HEK293 (cell line): ENCODE results near the gene GNG12.

Source experiments
- CTCF ChIA-PET: fragments of 350-600 bp; formaldehyde crosslinking; extraction: SDS; loops from one replicate; lab custom pipeline; 2021; ENCODE audit warnings: antibody characterized with exemption; lab: Yijun Ruan, JAX
- POLR2A ChIA-PET: fragments of 300-600 bp; formaldehyde crosslinking; extraction: SDS; loops from one replicate; lab custom pipeline; 2020; ENCODE audit warnings: antibody characterized with exemption, inconsistent platforms; lab: Yijun Ruan, JAX
- H3K27ac ChIP-seq: fragments of 200-500 bp; sonication (Bioruptor generic); 2 replicates; pipeline ENCODE4 v1.5.1; 2014; ENCODE audit warnings: low read depth, low read length, control low read depth, inconsistent platforms; ENCODE audit errors: extremely low read depth
- H3K36me3 ChIP-seq, 2 experiments: fragments of 200-500 bp in 1 of 2; sonication (Bioruptor generic) in 1 of 2; 1 replicate in 1 of 2; 2 replicates in 1 of 2; pipeline ENCODE4 v1.5.1; 2014 to 2017; ENCODE audit warnings: inconsistent platforms in 2 of 2, low read length in 2 of 2; ENCODE audit not compliant: control insufficient read depth in 2 of 2, insufficient read depth in 1 of 2
- H3K4me1 ChIP-seq: fragments of 200-500 bp; sonication (Bioruptor generic); 2 replicates; pipeline ENCODE4 v1.5.1; 2014; ENCODE audit warnings: mild to moderate bottlenecking, low read length, inconsistent platforms; ENCODE audit not compliant: control insufficient read depth, insufficient read depth
- H3K4me3 ChIP-seq: 2 replicates; pipeline ENCODE4 v1.5.1; 2011; ENCODE audit warnings: low read depth, mild to moderate bottlenecking, control low read depth, low read length, moderate library complexity
- H3K9me3 ChIP-seq: fragments of 200-500 bp; sonication (Bioruptor generic); 2 replicates; pipeline ENCODE4 v1.5.1; 2014; ENCODE audit warnings: low read depth, low read length, inconsistent platforms; ENCODE audit not compliant: control insufficient read depth, insufficient read depth
- WT1 ChIP-seq: fragments of 450-650 bp; formaldehyde crosslinking; IDR thresholded peaks from 2 replicates; pipeline ENCODE4 v1.5.1; 2016; ENCODE audit warnings: missing biosample characterization, missing genetic modification characterization
- YY1 ChIP-seq: fragments of 450-650 bp; formaldehyde crosslinking; IDR thresholded peaks from 2 replicates; pipeline ENCODE4 v1.5.1; 2018; ENCODE audit warnings: missing biosample characterization, missing genetic modification characterization
- ZBTB17 ChIP-seq: fragments of 450-650 bp; formaldehyde crosslinking; IDR thresholded peaks from 2 replicates; pipeline ENCODE4 v1.5.1; 2016; ENCODE audit warnings: missing biosample characterization, missing genetic modification characterization
- ZEB2 ChIP-seq: fragments of 450-650 bp; formaldehyde crosslinking; IDR thresholded peaks from 2 replicates; pipeline ENCODE4 v1.5.1; 2016; ENCODE audit warnings: missing biosample characterization, missing genetic modification characterization
- ZFP3 ChIP-seq: fragments of 450-650 bp; formaldehyde crosslinking; IDR thresholded peaks from 2 replicates; pipeline ENCODE4 v1.5.1; 2016; ENCODE audit warnings: low read depth, missing biosample characterization, missing genetic modification characterization
- ZNF132 ChIP-seq: fragments of 450-650 bp; formaldehyde crosslinking; IDR thresholded peaks from 2 replicates; pipeline ENCODE4 v1.5.1; 2017; ENCODE audit warnings: missing biosample characterization, missing genetic modification characterization, borderline replicate concordance
- ZNF155 ChIP-seq: fragments of 450-650 bp; formaldehyde crosslinking; IDR thresholded peaks from 2 replicates; pipeline ENCODE4 v1.5.1; 2016; ENCODE audit warnings: missing biosample characterization, missing genetic modification characterization
- ZNF175 ChIP-seq: fragments of 450-650 bp; formaldehyde crosslinking; IDR thresholded peaks from 2 replicates; pipeline ENCODE4 v1.5.1; 2016; ENCODE audit warnings: missing biosample characterization, missing genetic modification characterization
- ZNF350 ChIP-seq: fragments of 450-650 bp; formaldehyde crosslinking; IDR thresholded peaks from 2 replicates; pipeline ENCODE4 v1.5.0; 2017; ENCODE audit warnings: missing biosample characterization, mild to moderate bottlenecking, missing genetic modification characterization
- ZNF558 ChIP-seq: fragments of 450-650 bp; formaldehyde crosslinking; IDR thresholded peaks from 2 replicates; pipeline ENCODE4 v1.5.1; 2016; ENCODE audit warnings: missing biosample characterization, missing genetic modification characterization
- ZNF791 ChIP-seq: fragments of 450-650 bp; formaldehyde crosslinking; IDR thresholded peaks from 2 replicates; pipeline ENCODE4 v1.5.1; 2016; ENCODE audit warnings: missing biosample characterization, missing genetic modification characterization
- TF ChIP-seq, protein P1 (sequence below): fragments of 450-650 bp; formaldehyde crosslinking; IDR thresholded peaks from 2 replicates; pipeline ENCODE4 v1.5.1; 2017; ENCODE audit warnings: missing biosample characterization, missing genetic modification characterization
- TF ChIP-seq, protein P2 (sequence below): fragments of 450-650 bp; formaldehyde crosslinking; IDR thresholded peaks from 2 replicates; pipeline ENCODE4 v1.5.1; 2016; ENCODE audit warnings: missing biosample characterization, missing genetic modification characterization
- TF ChIP-seq, protein P3 (sequence below): fragments of 450-650 bp; formaldehyde crosslinking; IDR thresholded peaks from 2 replicates; pipeline ENCODE4 v1.5.1; 2017; ENCODE audit warnings: missing biosample characterization, missing genetic modification characterization
- TF ChIP-seq, protein P4 (sequence below): fragments of 450-650 bp; formaldehyde crosslinking; IDR thresholded peaks from 2 replicates; pipeline ENCODE4; 2016; ENCODE audit warnings: missing biosample characterization, missing genetic modification characterization
- TF ChIP-seq, protein P5 (sequence below): fragments of 450-650 bp; formaldehyde crosslinking; IDR thresholded peaks from 2 replicates; pipeline ENCODE4 v1.5.1; 2016; ENCODE audit warnings: missing biosample characterization, missing genetic modification characterization

Gene GNG12

DNA sequence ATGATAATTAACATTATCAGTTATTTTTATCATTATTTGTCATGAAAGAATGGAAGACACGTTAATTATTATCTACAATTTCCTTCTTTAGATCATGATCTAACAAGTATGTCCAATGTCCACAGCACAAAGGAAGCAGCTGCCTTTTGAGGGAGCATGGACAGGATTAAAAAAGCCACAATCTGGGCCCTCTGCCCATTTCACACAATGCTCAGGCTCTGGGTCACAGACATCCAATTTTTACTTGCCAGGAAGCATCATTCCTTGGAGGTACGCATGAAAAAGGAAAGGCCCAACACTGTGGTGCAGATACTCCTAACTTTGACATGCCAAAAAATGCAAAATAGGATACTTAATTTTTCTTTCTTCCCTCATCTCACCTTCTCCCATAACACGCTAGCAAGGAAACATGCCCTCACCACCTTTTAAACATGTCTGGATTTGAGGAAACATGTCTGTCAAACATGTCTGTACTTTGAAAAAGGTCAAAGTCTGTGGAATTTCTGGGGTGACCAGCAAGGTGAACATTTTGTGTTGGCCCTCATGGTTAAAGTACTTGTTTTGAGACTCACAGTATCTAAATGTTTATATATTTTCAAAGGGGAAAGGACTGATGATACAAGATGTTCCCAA, 108.2 kb downstream of the GNG12 start (continued):
- TF ChIP-seq YY1 (tag by site-specific recombination) (no peak), ZNF175 (tag by site-specific recombination) (no peak), ZFP3 (tag by site-specific recombination) (no peak), ZNF350 (tag by site-specific recombination) (no peak), ZNF558 (0 out of 2 replicates have a peak, but pooled peaks have one; percentile 43)

DNA sequence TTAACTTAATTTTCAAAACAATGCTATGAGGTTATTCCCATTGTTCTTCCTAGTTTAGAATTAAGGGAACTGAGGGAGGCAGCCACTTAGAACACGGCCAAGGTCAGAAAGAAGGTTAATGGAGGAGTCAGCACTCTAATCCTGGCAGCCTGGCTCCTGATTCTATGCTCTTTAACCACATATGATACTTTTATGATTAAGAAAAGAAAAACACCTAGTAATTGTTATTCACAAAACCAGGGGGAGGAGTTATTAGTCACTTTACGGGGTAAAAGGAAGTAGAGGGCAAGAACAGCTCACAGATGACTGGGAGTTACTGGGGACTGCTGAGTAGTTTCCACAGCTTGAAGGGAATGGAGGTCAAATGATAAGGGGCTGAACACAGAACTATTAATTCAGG, 109.6 kb downstream of the GNG12 start:
- TF ChIP-seq ZNF155 (tag by site-specific recombination) (no peak), ZNF791 (tag by site-specific recombination) (no peak), ZNF132 (tag by site-specific recombination) (no peak), ZBTB17 (tag by site-specific recombination) (no peak)
- TF ChIP-seq, protein P1, sequence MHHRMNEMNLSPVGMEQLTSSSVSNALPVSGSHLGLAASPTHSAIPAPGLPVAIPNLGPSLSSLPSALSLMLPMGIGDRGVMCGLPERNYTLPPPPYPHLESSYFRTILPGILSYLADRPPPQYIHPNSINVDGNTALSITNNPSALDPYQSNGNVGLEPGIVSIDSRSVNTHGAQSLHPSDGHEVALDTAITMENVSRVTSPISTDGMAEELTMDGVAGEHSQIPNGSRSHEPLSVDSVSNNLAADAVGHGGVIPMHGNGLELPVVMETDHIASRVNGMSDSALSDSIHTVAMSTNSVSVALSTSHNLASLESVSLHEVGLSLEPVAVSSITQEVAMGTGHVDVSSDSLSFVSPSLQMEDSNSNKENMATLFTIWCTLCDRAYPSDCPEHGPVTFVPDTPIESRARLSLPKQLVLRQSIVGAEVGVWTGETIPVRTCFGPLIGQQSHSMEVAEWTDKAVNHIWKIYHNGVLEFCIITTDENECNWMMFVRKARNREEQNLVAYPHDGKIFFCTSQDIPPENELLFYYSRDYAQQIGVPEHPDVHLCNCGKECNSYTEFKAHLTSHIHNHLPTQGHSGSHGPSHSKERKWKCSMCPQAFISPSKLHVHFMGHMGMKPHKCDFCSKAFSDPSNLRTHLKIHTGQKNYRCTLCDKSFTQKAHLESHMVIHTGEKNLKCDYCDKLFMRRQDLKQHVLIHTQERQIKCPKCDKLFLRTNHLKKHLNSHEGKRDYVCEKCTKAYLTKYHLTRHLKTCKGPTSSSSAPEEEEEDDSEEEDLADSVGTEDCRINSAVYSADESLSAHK = no peak
- TF ChIP-seq, protein P2, sequence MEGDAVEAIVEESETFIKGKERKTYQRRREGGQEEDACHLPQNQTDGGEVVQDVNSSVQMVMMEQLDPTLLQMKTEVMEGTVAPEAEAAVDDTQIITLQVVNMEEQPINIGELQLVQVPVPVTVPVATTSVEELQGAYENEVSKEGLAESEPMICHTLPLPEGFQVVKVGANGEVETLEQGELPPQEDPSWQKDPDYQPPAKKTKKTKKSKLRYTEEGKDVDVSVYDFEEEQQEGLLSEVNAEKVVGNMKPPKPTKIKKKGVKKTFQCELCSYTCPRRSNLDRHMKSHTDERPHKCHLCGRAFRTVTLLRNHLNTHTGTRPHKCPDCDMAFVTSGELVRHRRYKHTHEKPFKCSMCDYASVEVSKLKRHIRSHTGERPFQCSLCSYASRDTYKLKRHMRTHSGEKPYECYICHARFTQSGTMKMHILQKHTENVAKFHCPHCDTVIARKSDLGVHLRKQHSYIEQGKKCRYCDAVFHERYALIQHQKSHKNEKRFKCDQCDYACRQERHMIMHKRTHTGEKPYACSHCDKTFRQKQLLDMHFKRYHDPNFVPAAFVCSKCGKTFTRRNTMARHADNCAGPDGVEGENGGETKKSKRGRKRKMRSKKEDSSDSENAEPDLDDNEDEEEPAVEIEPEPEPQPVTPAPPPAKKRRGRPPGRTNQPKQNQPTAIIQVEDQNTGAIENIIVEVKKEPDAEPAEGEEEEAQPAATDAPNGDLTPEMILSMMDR (tag by site-specific recombination) = no peak
- TF ChIP-seq, protein P3, sequence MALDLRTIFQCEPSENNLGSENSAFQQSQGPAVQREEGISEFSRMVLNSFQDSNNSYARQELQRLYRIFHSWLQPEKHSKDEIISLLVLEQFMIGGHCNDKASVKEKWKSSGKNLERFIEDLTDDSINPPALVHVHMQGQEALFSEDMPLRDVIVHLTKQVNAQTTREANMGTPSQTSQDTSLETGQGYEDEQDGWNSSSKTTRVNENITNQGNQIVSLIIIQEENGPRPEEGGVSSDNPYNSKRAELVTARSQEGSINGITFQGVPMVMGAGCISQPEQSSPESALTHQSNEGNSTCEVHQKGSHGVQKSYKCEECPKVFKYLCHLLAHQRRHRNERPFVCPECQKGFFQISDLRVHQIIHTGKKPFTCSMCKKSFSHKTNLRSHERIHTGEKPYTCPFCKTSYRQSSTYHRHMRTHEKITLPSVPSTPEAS = no peak
- TF ChIP-seq, protein P4, sequence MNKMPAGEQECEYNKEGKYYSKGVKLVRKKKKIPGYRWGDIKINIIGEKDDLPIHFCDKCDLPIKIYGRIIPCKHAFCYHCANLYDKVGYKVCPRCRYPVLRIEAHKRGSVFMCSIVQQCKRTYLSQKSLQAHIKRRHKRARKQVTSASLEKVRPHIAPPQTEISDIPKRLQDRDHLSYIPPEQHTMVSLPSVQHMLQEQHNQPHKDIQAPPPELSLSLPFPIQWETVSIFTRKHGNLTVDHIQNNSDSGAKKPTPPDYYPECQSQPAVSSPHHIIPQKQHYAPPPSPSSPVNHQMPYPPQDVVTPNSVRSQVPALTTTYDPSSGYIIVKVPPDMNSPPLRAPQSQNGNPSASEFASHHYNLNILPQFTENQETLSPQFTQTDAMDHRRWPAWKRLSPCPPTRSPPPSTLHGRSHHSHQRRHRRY (tag by site-specific recombination) = no peak
- CTCF ChIA-PET = interaction anchor here (1.0 kb wide), 2 partner anchors 22 to 37 kb away, joined by 3 read pairs; no protein-coding TSS in a partner anchor
- POLR2A ChIA-PET = no interaction called here
- no peaks in the 10 kb centered on the region for H3K9me3 ChIP-seq
- H3K27ac ChIP-seq = no peak overlapping the region
- no peaks in the 10 kb centered on the region for H3K36me3 ChIP-seq
- H3K4me3 ChIP-seq = no peak overlapping the region
- H3K4me1 ChIP-seq = peaks cover 11% of the 10 kb centered on the region

DNA sequence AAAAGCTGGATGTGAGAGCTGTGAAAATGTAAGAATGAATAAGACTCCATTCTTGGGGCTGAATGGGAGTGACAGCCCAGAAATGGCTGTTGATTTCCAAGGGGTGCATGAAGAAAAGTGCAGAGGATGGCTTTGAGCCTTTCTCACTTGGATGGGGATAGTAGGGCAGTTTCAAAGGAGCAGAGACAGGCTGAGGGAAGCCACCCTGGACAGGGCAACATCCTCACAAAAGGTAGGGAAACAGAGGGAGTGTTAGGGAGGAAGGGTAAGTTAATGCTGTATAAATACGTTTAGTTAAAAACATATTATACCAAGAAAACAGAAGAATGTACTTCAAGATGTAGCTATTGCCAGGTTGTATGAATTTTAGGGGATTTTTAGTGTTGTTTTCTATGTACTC, 110.1 kb downstream of the GNG12 start:
- H3K36me3 ChIP-seq = no peaks in the 10 kb centered on the region
- H3K27ac ChIP-seq = no peak overlapping the region
- no peak overlapping the region for H3K4me3 ChIP-seq
- H3K4me1 ChIP-seq = peaks cover 11% of the 10 kb centered on the region
- no peaks in the 10 kb centered on the region for H3K9me3 ChIP-seq
- TF ChIP-seq WT1 (tag by site-specific recombination) (0 out of 2 replicates have a peak, but pooled peaks have one; percentile 44), ZEB2 (tag by site-specific recombination) (no peak)
- TF ChIP-seq, protein P5, sequence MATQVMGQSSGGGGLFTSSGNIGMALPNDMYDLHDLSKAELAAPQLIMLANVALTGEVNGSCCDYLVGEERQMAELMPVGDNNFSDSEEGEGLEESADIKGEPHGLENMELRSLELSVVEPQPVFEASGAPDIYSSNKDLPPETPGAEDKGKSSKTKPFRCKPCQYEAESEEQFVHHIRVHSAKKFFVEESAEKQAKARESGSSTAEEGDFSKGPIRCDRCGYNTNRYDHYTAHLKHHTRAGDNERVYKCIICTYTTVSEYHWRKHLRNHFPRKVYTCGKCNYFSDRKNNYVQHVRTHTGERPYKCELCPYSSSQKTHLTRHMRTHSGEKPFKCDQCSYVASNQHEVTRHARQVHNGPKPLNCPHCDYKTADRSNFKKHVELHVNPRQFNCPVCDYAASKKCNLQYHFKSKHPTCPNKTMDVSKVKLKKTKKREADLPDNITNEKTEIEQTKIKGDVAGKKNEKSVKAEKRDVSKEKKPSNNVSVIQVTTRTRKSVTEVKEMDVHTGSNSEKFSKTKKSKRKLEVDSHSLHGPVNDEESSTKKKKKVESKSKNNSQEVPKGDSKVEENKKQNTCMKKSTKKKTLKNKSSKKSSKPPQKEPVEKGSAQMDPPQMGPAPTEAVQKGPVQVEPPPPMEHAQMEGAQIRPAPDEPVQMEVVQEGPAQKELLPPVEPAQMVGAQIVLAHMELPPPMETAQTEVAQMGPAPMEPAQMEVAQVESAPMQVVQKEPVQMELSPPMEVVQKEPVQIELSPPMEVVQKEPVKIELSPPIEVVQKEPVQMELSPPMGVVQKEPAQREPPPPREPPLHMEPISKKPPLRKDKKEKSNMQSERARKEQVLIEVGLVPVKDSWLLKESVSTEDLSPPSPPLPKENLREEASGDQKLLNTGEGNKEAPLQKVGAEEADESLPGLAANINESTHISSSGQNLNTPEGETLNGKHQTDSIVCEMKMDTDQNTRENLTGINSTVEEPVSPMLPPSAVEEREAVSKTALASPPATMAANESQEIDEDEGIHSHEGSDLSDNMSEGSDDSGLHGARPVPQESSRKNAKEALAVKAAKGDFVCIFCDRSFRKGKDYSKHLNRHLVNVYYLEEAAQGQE (tag by site-specific recombination) = peak; percentile 59; the same call in 1 of the 2 replicates
- CTCF ChIA-PET = interaction anchor here (1.0 kb wide), 2 partner anchors 22 to 37 kb away, joined by 3 read pairs; no protein-coding TSS in a partner anchor
- POLR2A ChIA-PET = no interaction called here
